Measurements from ENCODE around the gene ATP10B.

GRCh38 chr5:160537116-160537515 is 314.9 kb downstream of the ATP10B start:
- TF ChIP-seq EZH2 (IDR thresholded peaks at IDR 0.05; ENCODE audit: borderline replicate concordance, insufficient read depth, low read length, poor library complexity, severe bottlenecking) (no peak), CTCF (IDR thresholded peaks at IDR 0.05; ENCODE audit: poor library complexity, severe bottlenecking) (no peak), TAF1 (IDR thresholded peaks at IDR 0.05; ENCODE audit: low read depth) (no peak), EP300 (conservative IDR thresholded peaks at IDR 0.05; ENCODE audit: poor library complexity, severe bottlenecking) (no peak), SMC3 (conservative IDR thresholded peaks at IDR 0.05; ENCODE audit: poor library complexity) (no peak)

Data from neural cell (in vitro differentiated cells).